Immature natural killer cell (primary cell): ENCODE results near the gene CALHM2. TPM values are rescaled to one million over a fixed set of nuclear protein-coding genes. Genes with fewer than 3 reads are reported as not detected.

ENCODE experiments used
- DNase-seq, 3 donors: peaks; one replicate each; pipeline ENCODE4 v3.0.0; 2022; ENCODE audit warnings: mixed read lengths in 1 of 3
- H3K27ac Mint-ChIP-seq, 6 donors: one replicate each; pipeline ENCODE4 v1.8.0; 2020; ENCODE audit warnings: mixed read lengths in 6 of 6, mild to moderate bottlenecking in 5 of 6, inconsistent platforms in 4 of 6, moderate library complexity in 3 of 6
- H3K27me3 Mint-ChIP-seq, 3 donors: one replicate each; pipeline ENCODE4 v1.8.0; 2020 to 2021; ENCODE audit warnings: low read depth in 3 of 3, mild to moderate bottlenecking in 3 of 3, mixed read lengths in 3 of 3, moderate library complexity in 3 of 3, inconsistent platforms in 1 of 3
- H3K36me3 Mint-ChIP-seq, 3 donors: one replicate each; pipeline ENCODE4 v1.8.0; 2020; ENCODE audit warnings: mixed read lengths in 3 of 3, inconsistent platforms in 2 of 3, mild to moderate bottlenecking in 2 of 3
- H3K4me1 Mint-ChIP-seq, 2 donors: one replicate each; pipeline ENCODE4 v1.8.0; 2020; ENCODE audit warnings: inconsistent platforms in 2 of 2, mild to moderate bottlenecking in 2 of 2, mixed read lengths in 2 of 2, moderate library complexity in 1 of 2
- H3K4me3 Mint-ChIP-seq, 5 donors: one replicate each; pipeline ENCODE4 v1.8.0; 2020; ENCODE audit warnings: mild to moderate bottlenecking in 5 of 5, mixed read lengths in 5 of 5, inconsistent platforms in 3 of 5, moderate library complexity in 3 of 5
- H3K9me3 Mint-ChIP-seq, 6 donors: one replicate each; pipeline ENCODE4 v1.8.0; 2020; ENCODE audit warnings: mild to moderate bottlenecking in 6 of 6, mixed read lengths in 6 of 6, inconsistent platforms in 4 of 6, moderate library complexity in 3 of 6
- polyA plus RNA-seq, 3 donors: library from polyadenylated mRNA; unstranded; fragments of 300-500 nt; fragmentation: Illumina TruSeq; gene quantifications; one replicate each; pipeline ENCODE4 v1.2.3, GENCODE V29; 2021

CALHM2 gene
- polyA plus RNA-seq, 3 donors from 2014 or later, result 43.3 to 125 (median 72.6) TPM

DNA sequence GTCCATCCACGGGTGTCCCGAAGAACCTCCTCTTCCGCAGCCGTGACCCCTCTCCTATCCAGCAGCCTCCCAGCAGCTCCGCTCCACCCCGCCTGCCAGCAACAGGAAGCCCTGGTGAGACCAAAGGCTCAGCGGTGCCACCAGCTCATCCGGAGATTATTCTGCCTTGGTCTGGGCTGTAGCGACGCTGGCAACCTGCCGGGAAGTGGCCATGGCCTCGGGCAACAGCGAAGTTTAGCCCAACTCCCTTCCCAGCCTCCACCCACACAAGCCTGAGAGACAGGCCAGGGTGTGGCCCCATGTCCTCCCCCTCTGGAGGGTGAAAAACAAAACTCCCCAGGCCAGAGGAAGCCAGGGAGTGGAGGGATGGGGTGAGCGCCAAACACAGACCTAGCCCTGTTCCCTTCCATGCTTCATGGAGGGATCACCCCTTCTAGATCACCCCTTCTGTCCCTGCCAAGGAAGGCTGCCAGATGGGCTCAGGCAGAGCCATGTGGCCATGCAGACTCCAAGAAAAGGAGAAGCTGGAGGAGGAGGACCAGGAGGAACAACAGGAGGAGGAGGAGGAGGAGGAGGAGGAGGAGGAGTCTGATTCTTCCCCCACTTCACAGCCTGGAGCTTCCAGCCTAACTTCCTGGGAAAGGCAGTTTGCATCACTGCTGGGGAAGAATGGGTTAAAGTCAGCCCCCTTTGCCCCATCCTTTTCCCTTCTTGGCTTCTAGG is 918 bp downstream of the CALHM2 start:
- peak overlapping the region; percentile 94 to 99 (median 97) for H3K4me3 Mint-ChIP-seq
- peaks cover 8 to 34% (median 22%) of the 10 kb centered on the region in 3 donors for H3K36me3 Mint-ChIP-seq
- H3K4me1 Mint-ChIP-seq, result peaks cover 51 to 65% of the 10 kb centered on the region in 2 donors
- H3K27ac Mint-ChIP-seq, result peak overlapping the region; percentile 80 to 96 (median 92)
- H3K27me3 Mint-ChIP-seq, result peaks cover 0 to 6% (median 2%) of the 10 kb centered on the region in 3 donors
- peak; percentile 41 to 56 (median 51) for DNase-seq
- H3K9me3 Mint-ChIP-seq, result no peaks in the 10 kb centered on the region

DNA sequence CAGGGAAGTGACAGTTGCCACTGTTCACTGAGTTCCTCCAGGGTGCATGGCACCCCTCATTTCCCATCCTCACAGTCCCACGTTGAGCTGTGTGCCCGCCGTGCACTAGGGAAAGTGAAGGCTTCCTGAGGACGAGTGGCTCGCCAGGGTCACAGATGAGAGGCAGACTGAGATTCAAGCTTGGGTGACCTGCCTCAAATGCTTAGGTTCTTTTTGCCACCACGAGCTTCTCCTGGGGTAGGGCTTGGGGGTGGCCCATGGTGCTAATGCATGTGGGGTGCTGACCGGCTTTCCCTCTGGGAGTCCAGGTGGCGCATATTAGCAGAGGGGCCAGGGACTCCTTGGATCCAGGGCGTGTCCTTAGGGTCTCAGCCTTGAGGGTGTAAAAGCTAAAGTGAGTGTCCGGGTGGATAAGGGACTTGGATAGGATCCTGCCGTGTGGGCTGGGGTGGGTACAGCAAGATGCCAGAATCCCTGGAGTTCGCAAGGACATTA is 1.9 kb downstream of the CALHM2 start:
- Mint-ChIP-seq H3K36me3 (peaks cover 11 to 37% (median 22%) of the 10 kb centered on the region in 3 donors), H3K27ac (peak overlapping the region; percentile 80 to 96 (median 92)), H3K27me3 (peaks cover 0 to 6% (median 2%) of the 10 kb centered on the region in 3 donors), H3K4me1 (peaks cover 54 to 71% of the 10 kb centered on the region in 2 donors), H3K4me3 (peak overlapping the region; percentile 94 to 99 (median 97)), H3K9me3 (no peaks in the 10 kb centered on the region)
- no peak for DNase-seq

DNA sequence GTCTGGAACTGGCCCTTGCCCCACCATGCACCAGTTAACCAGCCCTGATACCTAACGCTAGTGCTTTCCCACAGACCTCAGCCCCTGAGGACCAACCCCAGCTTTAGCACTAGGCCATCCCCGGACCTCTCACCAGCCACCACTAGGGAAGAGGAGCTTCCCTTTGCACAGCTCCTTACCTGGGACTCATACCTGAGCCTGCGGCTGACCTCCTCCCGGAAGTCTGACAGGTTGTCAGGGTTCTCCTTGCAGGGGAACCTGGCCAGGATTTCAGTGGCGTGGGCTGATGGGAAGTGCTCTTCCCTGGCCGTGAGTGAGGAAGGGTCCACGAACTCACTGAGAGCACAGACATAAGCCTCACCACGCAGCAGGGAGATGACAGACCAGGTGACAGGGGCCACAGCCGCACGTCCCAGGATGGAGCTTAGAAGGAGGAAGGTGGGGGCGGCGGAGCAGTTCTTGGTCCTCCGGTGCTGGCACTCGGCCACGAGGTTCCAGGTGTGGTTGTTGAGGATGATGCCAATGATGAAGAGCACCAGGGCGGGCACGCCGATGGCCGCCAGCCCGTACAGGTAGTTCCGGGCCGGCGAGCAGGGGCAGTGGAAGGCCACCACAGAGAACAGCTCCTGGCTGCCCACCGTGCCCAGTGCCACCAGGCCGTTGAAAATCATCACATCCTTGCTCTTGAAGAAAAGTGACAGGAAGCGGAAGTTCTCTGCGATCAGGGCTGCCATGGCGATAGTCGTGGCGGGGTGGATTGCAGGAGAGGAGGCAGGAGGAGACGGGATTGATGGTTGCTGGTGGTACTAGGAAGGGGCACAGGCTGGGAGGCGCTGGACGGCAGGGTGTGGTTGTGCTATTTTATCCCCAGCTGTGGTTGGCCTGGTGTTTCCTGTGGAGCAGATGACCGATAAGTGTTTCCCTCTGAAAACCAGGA is 2.7 kb downstream of the CALHM2 start:
- Mint-ChIP-seq H3K27me3 (peaks cover 0 to 6% (median 2%) of the 10 kb centered on the region in 3 donors), H3K4me3 (peak overlapping the region; percentile 94 to 99 (median 97)), H3K9me3 (no peaks in the 10 kb centered on the region), H3K36me3 (peaks cover 11 to 37% (median 22%) of the 10 kb centered on the region in 3 donors), H3K27ac (peak overlapping the region; percentile 77 to 96 (median 89)), H3K4me1 (peaks cover 54 to 77% of the 10 kb centered on the region in 2 donors)
- DNase-seq, result no peak

DNA sequence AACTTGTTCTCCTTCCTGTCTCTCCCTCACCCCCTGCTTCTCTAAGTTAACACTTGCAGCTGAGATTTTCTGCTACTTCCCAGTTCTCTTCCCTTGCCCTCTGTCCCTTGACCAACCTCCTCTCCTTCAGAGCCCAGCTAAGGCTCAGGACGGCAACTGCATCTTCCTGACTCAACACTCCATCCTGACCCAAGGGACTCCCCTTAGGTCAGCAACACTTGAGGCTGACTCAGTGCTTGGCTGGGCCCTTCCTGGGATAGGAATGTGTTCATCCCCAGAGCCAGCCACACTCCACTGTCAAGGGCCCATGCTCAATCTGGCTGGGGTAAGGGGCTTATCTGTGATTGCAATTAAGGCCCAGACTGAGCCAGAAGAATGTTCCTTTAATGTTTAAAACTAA is 3.4 kb downstream of the CALHM2 start:
- Mint-ChIP-seq H3K4me1 (peaks cover 52 to 82% of the 10 kb centered on the region in 2 donors), H3K9me3 (no peaks in the 10 kb centered on the region), H3K27me3 (peaks cover 0 to 6% (median 2%) of the 10 kb centered on the region in 3 donors), H3K36me3 (peaks cover 11 to 44% (median 22%) of the 10 kb centered on the region in 3 donors), H3K4me3 (peak overlapping the region; percentile 94 to 99 (median 97)), H3K27ac (peak overlapping the region; percentile 80 to 96 (median 89))
- no peak for DNase-seq

DNA sequence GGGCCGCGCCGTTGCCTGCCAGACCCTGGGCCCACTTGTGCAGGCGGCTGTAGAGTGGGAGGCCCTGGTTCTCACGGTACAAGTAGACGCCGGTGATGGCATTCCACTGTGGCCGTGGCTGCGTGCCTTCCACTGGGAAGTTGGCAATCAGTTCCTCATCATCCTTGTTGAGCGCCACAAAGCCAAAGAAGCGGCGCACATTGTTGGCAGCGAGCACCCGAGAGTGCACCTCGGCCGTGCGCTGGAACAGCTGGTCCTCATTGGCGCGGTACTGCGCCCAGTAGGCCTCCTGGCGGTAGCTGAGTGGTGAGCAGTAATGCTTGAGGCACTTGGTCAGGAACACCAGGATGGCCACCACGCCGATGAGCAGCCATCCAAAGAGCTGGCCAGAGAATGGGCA is 5.0 kb downstream of the CALHM2 start:
- DNase-seq, result no peak
- no peaks in the 10 kb centered on the region for H3K9me3 Mint-ChIP-seq
- peak overlapping the region in 5 of 6 donors; percentile 74 to 87 (median 77) for H3K27ac Mint-ChIP-seq
- peaks cover 11 to 50% (median 22%) of the 10 kb centered on the region in 3 donors for H3K36me3 Mint-ChIP-seq
- peaks cover 40 to 72% of the 10 kb centered on the region in 2 donors for H3K4me1 Mint-ChIP-seq
- H3K27me3 Mint-ChIP-seq, result peaks cover 0 to 6% (median 2%) of the 10 kb centered on the region in 3 donors
- peak overlapping the region in 2 of 5 donors; percentile 14 to 30 for H3K4me3 Mint-ChIP-seq

DNA sequence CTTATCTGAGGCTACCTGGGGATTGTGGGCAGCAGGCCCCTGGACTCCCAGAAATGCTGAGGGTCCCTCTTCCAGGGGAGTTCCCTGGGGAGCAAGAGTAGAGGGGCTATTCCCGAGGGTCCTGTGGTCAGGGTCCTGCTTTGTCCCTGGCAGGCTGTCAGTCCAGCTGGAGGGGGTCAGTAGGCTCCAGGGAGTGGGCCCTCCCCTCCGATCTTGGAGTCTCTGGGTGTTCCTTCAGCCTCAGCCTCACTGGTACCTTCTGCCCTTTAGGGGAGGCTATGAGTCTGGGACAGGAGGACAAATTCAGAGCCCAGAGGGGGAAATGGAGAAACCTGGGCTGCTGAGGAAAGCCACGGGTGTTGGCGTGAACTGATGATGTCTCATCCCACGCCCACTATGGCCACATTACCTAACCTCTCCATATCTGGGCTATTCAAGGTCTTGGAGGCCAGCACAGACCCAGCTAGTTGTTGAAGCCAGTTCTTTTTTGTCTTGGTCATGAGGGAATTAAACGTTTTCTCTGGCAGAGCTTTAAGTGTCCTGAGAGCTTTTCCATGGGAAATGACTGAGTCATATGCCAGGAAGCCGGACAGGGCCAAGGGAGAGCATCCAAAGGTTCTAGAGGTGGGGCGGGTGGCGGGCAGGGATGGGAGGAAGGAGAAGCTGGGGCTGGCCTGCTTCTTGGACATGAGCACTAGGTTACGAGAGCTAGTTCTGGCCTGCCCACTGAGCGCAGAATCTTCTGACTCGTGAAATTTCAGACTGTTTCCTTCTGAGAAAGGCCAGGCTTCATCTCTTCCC is 6.2 kb downstream of the CALHM2 start:
- Mint-ChIP-seq H3K4me1 (peaks cover 36 to 69% of the 10 kb centered on the region in 2 donors), H3K36me3 (peaks cover 11 to 48% (median 22%) of the 10 kb centered on the region in 3 donors), H3K27ac (peak overlapping the region in 5 of 6 donors; percentile 40 to 82 (median 64)), H3K4me3 (no peak overlapping the region), H3K9me3 (no peaks in the 10 kb centered on the region), H3K27me3 (peaks cover 2 to 3% (median 2%) of the 10 kb centered on the region in 3 donors)
- DNase-seq, result no peak

DNA sequence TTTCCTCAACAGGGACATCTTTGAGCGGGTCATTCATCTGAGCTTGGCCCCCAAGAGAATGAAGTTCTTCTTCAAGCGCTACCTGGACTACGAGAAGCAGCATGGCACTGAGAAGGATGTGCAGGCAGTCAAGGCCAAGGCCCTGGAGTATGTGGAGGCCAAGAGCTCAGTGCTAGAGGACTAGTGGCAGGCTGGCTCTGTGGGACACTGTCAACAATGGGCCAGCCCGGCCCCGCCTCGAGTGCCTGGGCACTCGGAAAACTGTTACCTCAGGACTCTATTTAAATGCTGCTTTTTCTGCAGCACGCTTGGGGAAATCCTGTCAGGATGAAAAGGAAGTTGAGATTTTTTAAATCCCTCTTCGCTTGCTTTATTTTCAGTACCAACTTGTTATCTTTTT is 6.8 kb downstream of the CALHM2 start:
- H3K4me3 Mint-ChIP-seq, result no peak overlapping the region
- peaks cover 30 to 63% of the 10 kb centered on the region in 2 donors for H3K4me1 Mint-ChIP-seq
- peak overlapping the region in 3 of 6 donors; percentile 26 to 53 (median 42) for H3K27ac Mint-ChIP-seq
- no peak for DNase-seq
- peaks cover 15 to 43% (median 22%) of the 10 kb centered on the region in 3 donors for H3K36me3 Mint-ChIP-seq
- no peaks in the 10 kb centered on the region for H3K9me3 Mint-ChIP-seq
- peaks cover 2% of the 10 kb centered on the region in 3 donors for H3K27me3 Mint-ChIP-seq

DNA sequence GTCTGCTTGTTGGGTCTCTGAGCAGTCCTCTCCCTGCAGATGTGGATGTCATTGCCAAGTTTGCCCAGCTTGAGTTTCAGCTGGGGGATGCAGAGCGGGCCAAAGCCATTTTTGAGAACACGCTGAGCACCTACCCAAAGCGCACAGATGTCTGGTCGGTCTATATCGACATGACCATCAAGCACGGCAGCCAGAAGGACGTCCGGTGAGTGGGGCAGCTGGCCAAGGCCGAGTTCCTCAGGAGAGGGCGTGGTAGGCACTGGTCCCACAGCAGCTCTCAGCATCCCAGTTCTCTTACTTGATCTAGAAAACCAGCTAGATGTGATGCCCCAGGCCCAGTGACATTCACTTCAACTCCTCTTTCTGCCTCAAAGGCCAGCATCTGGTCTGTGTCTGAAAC is 7.7 kb downstream of the CALHM2 start:
- Mint-ChIP-seq H3K4me3 (no peak overlapping the region), H3K4me1 (peaks cover 21 to 54% of the 10 kb centered on the region in 2 donors), H3K36me3 (peaks cover 17 to 41% (median 18%) of the 10 kb centered on the region in 3 donors), H3K27ac (peak overlapping the region in 4 of 6 donors; percentile 18 to 88 (median 50)), H3K27me3 (peaks cover 0 to 2% (median 2%) of the 10 kb centered on the region in 3 donors), H3K9me3 (no peaks in the 10 kb centered on the region)
- no peak for DNase-seq

DNA sequence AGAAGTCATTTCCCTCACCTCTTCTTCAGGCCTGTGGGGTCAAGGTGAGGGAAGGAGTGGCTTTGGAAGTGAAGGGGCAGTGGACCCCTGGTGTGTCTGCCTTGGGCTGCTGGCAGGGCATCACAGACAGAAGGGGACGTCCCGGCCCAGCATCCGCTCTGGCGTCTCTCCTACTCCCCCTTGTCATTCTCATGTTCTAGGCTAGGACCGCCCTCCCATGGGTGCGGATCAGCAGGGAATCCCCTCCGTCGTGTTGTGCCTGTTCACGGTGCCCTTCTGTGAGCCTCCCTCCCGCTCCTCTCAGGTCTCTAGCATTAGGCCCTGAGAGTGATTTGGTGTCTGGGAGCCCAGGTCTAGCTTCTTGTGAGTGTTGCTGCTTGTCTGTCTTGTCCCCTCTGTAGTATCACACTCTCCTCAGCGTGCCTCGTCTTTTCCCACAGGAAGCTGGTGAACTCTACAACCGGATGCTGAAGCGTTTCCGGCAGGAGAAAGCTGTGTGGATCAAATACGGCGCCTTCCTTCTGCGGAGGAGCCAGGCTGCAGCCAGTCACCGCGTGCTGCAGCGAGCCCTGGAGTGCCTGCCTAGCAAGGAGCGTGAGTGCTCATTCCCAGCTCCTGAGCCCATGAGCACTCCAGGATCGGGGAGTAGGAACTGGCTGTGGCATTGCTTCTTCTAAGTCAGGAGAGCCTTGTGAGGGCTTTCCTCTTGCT is 8.5 kb downstream of the CALHM2 start:
- H3K27me3 Mint-ChIP-seq, result peaks cover 0 to 2% (median 0%) of the 10 kb centered on the region in 3 donors
- peaks cover 9 to 34% (median 15%) of the 10 kb centered on the region in 3 donors for H3K36me3 Mint-ChIP-seq
- H3K4me3 Mint-ChIP-seq, result no peak overlapping the region

DNA sequence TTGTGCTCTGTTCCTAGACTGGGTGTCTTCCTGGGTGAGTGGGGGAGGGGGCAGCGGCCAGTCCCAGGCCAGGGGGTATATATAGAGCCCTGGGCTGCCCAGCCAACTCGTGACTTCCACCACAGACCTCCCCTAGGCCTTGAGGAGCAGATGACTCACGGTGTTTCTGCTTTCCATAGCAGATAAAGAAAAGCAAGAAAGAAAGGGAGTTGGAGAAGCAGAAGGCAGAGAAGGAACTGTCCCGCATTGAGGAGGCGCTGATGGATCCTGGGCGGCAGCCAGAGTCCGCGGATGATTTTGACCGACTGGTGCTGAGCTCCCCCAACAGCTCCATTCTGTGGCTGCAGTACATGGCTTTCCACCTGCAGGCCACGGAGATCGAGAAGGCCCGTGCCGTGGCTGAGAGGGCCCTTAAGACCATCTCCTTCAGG is 10.1 kb downstream of the CALHM2 start:
- Mint-ChIP-seq H3K36me3 (peaks cover 4 to 36% (median 25%) of the 10 kb centered on the region in 3 donors), H3K27ac (peak overlapping the region in 2 of 6 donors; percentile 16 to 36), H3K4me3 (no peak overlapping the region), H3K27me3 (peaks cover 0 to 2% (median 1%) of the 10 kb centered on the region in 3 donors), H3K4me1 (peaks cover 3 to 32% of the 10 kb centered on the region in 2 donors), H3K9me3 (no peaks in the 10 kb centered on the region)
- no peak for DNase-seq

More for the DNA sequence above, 8.5 kb downstream of the CALHM2 start:
- Mint-ChIP-seq H3K4me1 (peaks cover 12 to 46% of the 10 kb centered on the region in 2 donors), H3K9me3 (no peaks in the 10 kb centered on the region), H3K27ac (peak overlapping the region in 5 of 6 donors; percentile 15 to 84 (median 57))
- DNase-seq, result no peak

DNA sequence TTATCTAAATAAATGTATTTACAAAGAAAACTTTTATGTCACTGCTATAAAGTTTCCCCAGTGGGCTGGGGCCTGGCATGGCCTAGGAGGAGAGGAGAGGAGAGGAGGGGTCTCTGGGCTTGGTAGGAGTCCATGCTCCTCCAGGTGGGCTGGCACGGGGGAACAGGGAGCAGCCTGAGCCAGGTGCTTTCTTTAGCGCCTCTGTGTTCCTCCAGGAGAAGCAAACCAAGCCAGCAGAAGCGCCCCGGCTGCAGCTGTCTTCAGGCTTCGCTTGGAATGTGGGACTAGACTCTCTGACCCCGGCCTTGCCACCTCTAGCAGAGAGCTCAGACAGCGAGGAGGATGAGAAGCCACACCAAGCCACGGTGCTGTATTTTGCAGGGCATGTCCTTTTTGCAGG is 10.6 kb downstream of the CALHM2 start:
- no peaks in the 10 kb centered on the region for H3K9me3 Mint-ChIP-seq
- H3K27ac Mint-ChIP-seq, result peak overlapping the region in 3 of 6 donors; percentile 16 to 58 (median 36)
- H3K27me3 Mint-ChIP-seq, result peaks cover 0 to 2% (median 1%) of the 10 kb centered on the region in 3 donors
- no peak overlapping the region for H3K4me3 Mint-ChIP-seq
- H3K4me1 Mint-ChIP-seq, result peaks cover 3 to 32% of the 10 kb centered on the region in 2 donors
- H3K36me3 Mint-ChIP-seq, result peaks cover 8 to 40% (median 29%) of the 10 kb centered on the region in 3 donors
- DNase-seq, result no peak

DNA sequence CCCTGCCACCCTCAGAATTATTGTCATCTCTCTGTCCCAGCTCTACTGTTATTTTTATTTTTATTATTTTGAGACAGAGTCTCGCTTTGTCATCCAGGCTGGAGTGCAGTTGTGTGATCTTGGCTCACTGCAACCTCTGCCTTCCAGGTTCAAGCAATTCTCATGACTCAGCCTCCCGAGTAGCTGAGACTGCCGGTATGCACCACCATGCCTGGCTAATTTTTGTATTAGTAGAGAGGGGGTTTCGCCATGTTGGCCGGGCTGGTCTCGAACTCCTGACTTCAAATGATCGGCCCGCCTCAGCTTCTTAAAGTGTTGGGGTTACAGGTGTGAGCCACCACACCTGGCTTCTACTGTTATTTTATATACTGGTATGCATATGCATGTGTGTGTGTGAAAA is 11.0 kb downstream of the CALHM2 start:
- peaks cover 0 to 2% (median 1%) of the 10 kb centered on the region in 3 donors for H3K27me3 Mint-ChIP-seq
- no peaks in the 10 kb centered on the region for H3K9me3 Mint-ChIP-seq
- H3K4me1 Mint-ChIP-seq, result peaks cover 2 to 32% of the 10 kb centered on the region in 2 donors
- H3K27ac Mint-ChIP-seq, result no peak overlapping the region
- H3K36me3 Mint-ChIP-seq, result peaks cover 11 to 41% (median 33%) of the 10 kb centered on the region in 3 donors
- no peak overlapping the region for H3K4me3 Mint-ChIP-seq
- no peak for DNase-seq
